ENCODE results near the gene TTLL3.
"Not testable (repeated sequence)": the region's sequence is repeated elsewhere in the genome, so short reads cannot be mapped to it uniquely, and the experiment has no call there.

TTLL3 gene

DNA sequence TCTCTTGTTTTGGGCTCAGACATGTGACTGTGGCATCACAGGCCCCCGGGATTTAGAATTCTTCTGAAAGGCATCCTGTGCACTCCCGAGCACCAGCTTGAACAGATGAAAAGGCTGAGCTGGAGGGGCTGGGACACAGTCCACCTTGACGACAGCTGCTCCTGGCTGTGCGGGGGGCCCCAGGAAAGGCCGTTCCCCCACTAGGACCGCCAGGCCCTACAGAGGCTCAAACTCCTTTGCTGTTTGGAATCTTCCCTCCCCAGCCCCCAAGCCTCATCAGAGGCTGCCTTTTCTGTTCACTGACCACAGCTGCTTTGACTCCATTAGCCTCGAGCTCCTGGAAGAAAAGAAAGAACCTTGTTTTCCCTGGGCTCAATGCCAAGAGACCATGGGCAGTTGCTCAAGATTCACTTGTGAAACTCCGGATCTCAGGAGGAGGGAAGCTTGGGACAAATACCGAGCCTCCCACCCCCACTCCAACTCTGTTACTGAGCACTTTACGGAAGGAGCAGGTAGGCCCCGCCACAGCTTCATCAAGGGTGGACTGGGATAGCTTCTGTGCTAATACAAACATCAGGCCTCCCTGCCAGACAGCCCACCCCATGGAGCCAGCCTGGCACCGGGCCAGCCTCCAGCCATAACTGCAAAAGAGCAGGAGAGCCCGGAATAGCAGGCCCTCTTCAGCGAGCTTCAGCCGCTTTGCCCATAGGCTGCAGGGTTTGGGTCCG is 54.3 kb downstream of the TTLL3 start:
- no peak for DNase-seq (ENCODE audit: low spot score)
- TF ChIP-seq, protein P1, sequence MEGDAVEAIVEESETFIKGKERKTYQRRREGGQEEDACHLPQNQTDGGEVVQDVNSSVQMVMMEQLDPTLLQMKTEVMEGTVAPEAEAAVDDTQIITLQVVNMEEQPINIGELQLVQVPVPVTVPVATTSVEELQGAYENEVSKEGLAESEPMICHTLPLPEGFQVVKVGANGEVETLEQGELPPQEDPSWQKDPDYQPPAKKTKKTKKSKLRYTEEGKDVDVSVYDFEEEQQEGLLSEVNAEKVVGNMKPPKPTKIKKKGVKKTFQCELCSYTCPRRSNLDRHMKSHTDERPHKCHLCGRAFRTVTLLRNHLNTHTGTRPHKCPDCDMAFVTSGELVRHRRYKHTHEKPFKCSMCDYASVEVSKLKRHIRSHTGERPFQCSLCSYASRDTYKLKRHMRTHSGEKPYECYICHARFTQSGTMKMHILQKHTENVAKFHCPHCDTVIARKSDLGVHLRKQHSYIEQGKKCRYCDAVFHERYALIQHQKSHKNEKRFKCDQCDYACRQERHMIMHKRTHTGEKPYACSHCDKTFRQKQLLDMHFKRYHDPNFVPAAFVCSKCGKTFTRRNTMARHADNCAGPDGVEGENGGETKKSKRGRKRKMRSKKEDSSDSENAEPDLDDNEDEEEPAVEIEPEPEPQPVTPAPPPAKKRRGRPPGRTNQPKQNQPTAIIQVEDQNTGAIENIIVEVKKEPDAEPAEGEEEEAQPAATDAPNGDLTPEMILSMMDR (conservative IDR thresholded peaks at IDR 0.05; ENCODE audit: low read depth) = no peak
- CTCF ChIA-PET = interaction anchor here (0.6 kb wide), 1 partner anchor 37 kb away, joined by 3 read pairs; no protein-coding TSS in a partner anchor
- peak overlapping the region; percentile 74 for H3K27ac ChIP-seq
- POLR2A ChIA-PET (ENCODE audit: low non-redundant PET) = no interaction called here

DNA sequence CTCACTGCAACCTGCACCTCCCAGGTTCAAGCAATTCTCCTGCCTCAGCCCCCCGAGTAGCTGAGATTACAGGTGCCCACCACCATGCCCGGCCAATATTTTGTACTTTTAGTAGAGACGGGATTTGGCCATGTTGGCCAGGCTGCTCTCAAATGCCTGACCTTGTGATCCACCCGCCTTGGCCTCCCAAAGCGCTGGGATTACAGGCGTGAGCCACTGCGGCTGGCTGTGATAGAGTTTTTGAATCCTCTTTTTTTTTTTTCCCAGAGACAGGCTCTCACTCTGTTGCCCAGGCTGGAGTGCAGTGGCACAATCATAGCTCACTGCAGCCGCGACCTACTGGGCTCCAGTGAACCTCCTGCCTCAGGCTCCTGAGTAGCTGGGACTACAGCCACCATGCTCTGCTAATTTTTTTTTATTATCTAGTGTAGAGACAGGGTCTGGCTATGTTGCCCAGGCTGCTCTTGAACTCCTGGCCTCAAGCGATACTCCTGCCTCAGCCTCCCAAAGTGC is 55.1 kb downstream of the TTLL3 start:
- CTCF ChIA-PET; DNase-seq (ENCODE audit: low spot score); POLR2A ChIA-PET (ENCODE audit: low non-redundant PET): not testable (repeated sequence)
- peak overlapping the region; percentile 74 for H3K27ac ChIP-seq

DNA sequence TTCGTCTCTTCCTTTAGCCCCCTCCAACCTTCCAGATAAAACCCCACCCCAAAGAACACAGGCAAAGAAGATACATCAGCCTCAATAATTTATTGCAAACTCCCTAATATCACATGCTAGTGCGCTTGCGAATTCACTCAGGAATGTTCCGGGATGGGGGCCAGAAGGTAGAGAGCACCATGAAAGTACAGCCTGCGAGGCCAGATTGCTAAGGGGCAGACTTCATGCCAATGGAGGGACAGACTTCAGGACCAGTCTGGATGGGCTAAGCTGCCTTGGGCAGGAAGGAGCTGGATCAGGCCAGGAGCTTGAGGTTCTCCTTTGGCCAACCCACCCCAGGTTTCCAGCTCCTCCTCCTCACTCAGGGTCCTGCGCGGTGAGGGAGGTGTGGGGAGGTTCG is 56.6 kb downstream of the TTLL3 start:
- CTCF ChIA-PET = no interaction called here
- POLR2A ChIA-PET (ENCODE audit: low non-redundant PET) = no interaction called here
- H3K27ac ChIP-seq = peak overlapping the region; percentile 56
- no peak for DNase-seq (ENCODE audit: low spot score)
- TF ChIP-seq, protein P1 (conservative IDR thresholded peaks at IDR 0.05; ENCODE audit: low read depth) = no peak

DNA sequence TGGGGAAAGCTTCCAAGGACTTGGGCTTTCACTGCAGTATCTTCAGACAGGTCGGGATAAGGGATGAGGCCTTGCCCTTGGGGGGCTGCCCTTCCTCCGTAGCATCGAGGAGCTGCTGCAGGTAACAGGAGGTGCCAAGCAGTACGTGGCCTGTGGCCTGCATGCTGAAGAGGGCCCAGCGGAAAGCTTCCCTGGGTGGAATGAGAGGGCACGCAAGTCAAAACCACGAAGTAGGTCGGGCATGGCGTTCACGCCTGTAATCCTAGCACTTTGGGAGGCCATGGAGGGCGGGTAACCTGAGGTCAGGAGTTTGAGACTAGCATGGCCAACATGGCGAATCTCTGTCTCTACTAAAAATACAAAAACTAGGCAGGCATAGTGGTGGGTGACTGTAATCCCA is 57.0 kb downstream of the TTLL3 start:
- TF ChIP-seq, protein P1 (conservative IDR thresholded peaks at IDR 0.05; ENCODE audit: low read depth) = no peak
- no peak for DNase-seq (ENCODE audit: low spot score)
- peak overlapping the region; percentile 56 for H3K27ac ChIP-seq
- ChIA-PET CTCF (no interaction called here), POLR2A (ENCODE audit: low non-redundant PET) (no interaction called here)

DNA sequence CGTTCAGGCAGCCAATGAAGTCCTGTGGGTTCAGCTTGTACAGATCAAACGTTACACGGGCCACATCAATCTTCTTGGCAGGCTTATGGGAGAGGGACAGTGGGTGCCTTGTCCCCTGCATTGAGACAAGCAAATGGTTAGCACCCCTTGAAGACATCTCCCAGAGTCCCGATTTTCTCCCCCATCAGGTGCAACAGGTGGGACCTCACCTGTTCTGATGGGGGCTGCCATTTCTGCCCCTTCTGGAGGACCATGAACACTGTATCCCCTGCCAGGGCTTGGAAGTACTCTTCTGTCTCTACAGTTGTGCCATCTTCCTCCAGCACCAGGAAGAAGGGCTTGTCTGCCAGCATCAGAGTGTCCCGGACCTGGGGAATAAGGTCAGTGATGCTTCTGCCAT is 59.9 kb downstream of the TTLL3 start:
- no peak overlapping the region for H3K27ac ChIP-seq
- TF ChIP-seq, protein P1 (conservative IDR thresholded peaks at IDR 0.05; ENCODE audit: low read depth) = no peak
- CTCF ChIA-PET = no interaction called here
- POLR2A ChIA-PET (ENCODE audit: low non-redundant PET) = no interaction called here
- no peak for DNase-seq (ENCODE audit: low spot score)

DNA sequence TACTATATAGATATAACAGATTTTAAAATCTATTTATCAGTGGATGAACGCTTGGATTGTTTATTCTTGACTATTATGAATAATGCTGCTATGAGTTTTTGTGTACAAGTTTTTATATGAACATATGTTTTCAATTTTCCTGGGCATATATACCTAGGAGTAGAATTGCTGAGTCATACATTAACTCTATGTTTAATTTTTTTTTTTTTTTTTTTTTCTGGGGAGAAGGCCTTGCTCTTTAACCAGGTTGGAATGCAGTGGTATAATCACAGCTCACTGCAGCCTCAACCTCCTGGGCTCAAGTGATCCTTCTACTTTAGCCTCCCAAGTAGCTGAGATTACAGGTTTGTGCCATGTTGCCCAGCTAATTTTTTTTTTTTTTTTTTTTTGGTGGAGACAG is 60.9 kb downstream of the TTLL3 start:
- H3K27ac ChIP-seq = no peak overlapping the region
- ChIA-PET POLR2A (ENCODE audit: low non-redundant PET) (interaction anchor here (0.6 kb wide), 2 partner anchors 36 to 75 kb away, joined by 6 to 9 read pairs; no protein-coding TSS in a partner anchor), CTCF (no interaction called here)
- DNase-seq (ENCODE audit: low spot score) = no peak
- TF ChIP-seq, protein P1 (conservative IDR thresholded peaks at IDR 0.05; ENCODE audit: low read depth) = no peak

DNA sequence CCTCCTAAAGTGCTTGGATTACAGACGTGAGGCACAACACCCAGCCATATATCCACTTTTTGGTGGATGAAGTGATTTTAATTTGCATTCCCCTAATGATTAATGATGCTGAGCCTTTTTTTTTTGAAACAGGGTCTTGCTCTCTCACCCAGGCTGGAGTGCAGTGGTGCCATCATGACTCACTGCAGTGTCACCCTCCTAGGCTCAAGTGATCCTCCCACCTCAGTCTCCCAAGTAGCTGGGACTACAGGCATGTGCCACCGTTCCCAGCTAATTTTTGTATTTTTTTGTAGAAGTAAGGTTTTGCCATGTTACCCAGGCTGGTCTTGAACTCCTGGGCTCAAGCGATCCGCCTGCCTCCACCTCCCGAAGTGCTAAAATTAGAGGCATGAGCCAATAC is 62.0 kb downstream of the TTLL3 start:
- POLR2A ChIA-PET (ENCODE audit: low non-redundant PET); DNase-seq (ENCODE audit: low spot score); H3K27ac ChIP-seq: not testable (repeated sequence)
- CTCF ChIA-PET = interaction anchor here (0.6 kb wide), 1 partner anchor 49 kb away, joined by 4 read pairs; no protein-coding TSS in a partner anchor

Measured in RWPE1 (cell line).